ENCODE results near the gene PYDC2. TPM values are rescaled to one million over a fixed set of nuclear protein-coding genes. Genes with fewer than 3 reads are reported as not detected.
"Not testable (repeated sequence)": the region's sequence is repeated elsewhere in the genome, so short reads cannot be mapped to it uniquely, and the experiment has no call there.

PYDC2 gene
- total RNA-seq, 1 experiment from 2014 or later: not detected

DNA sequence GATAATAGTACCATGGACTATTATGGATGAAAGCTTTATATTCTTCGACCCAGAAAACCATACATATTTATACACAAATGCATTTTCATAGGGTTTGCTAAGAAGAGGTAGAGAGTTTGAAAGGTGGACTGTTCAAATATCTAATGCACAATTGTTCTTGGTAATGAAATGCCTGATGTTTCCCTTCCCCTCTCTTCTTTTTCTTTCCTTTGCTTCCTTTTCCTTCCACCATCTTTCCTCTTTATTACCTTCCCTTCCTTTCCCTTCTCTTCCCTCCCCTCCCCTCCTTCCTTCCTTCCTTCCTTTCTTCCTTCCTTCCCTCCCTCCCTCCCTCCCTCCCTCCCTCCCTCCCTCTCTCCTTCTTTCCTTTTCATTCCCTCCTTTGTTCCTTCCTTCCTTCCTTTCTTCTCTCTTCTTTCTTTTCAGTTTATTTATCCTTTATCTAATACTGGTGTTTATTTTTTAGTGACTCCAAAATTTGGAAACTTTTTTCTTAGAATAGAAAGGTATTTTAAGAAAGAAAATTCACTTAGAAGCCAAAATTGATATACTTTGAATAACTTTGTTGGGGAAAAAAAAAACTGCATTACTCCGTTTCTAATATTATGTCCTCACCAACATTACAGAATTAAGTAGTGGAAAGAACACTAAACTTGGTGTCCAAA, 22.7 kb upstream of the PYDC2 start:
- DNase-seq: no peak
- H3K36me3 ChIP-seq (replicated peaks; ENCODE audit: control insufficient read depth, insufficient read depth, low read length): no peaks in the 10 kb centered on the region
- no peak overlapping the region for H3K4me3 ChIP-seq (ENCODE audit: insufficient read depth, low read depth, low read length)
- no peaks in the 10 kb centered on the region for H3K27me3 ChIP-seq (ENCODE audit: control insufficient read depth, insufficient read depth, low read length)

DNA sequence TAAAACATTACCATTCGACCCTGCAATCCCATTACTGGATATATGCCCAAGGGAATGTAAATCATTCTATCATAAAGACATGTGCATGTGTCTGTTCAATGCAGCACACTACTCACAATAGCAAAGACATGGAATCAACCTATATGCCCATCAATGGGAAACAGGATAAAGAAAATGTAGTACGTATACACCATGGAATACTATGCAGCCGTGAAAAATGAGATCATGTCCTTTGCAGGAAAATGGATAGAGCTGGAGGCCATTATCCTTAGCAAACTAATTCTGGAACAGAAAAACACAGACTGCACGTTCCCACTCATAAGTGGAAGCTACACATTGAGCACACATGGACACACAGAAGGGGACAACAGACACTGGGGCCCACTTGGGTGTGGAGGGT, 20.4 kb upstream of the PYDC2 start:
- Histone ChIP-seq H3K36me3 (replicated peaks; ENCODE audit: control insufficient read depth, insufficient read depth, low read length) (no peaks in the 10 kb centered on the region), H3K4me3 (ENCODE audit: insufficient read depth, low read depth, low read length) (no peak overlapping the region), H3K27me3 (ENCODE audit: control insufficient read depth, insufficient read depth, low read length) (no peaks in the 10 kb centered on the region)
- DNase-seq: no peak

GRCh38 chr3:191441687-191442086, 19.3 kb upstream of the PYDC2 start:
- DNase-seq: no peak
- H3K36me3 ChIP-seq (replicated peaks; ENCODE audit: control insufficient read depth, insufficient read depth, low read length): no peaks in the 10 kb centered on the region
- H3K27me3 ChIP-seq (ENCODE audit: control insufficient read depth, insufficient read depth, low read length): no peaks in the 10 kb centered on the region
- H3K4me3 ChIP-seq (ENCODE audit: insufficient read depth, low read depth, low read length): no peak overlapping the region

GRCh38 chr3:191444569-191444968, 16.4 kb upstream of the PYDC2 start:
- DNase-seq: no peak
- no peaks in the 10 kb centered on the region for H3K27me3 ChIP-seq (ENCODE audit: control insufficient read depth, insufficient read depth, low read length)
- H3K36me3 ChIP-seq (replicated peaks; ENCODE audit: control insufficient read depth, insufficient read depth, low read length): no peaks in the 10 kb centered on the region
- no peak overlapping the region for H3K4me3 ChIP-seq (ENCODE audit: insufficient read depth, low read depth, low read length)

DNA sequence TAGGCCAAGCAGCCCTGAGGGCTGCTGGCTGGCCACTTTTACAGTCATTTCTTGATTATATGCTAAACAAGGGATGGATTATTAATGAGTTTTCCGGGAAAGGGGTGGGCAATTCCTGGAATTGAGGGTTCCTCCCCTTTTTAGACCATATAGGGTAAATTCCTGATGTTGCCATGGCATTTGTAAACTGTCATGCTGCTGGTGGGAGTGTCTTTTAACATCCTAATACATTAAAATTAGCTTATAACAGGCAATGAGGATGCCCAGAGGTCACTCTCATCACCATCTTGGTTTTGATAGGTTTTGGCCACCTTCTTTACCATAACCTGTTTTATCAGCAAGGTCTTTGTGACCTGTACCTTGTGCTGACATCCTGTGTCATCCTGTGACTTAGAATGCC, 11.7 kb upstream of the PYDC2 start:
- no peaks in the 10 kb centered on the region for H3K27me3 ChIP-seq (ENCODE audit: control insufficient read depth, insufficient read depth, low read length)
- H3K36me3 ChIP-seq (replicated peaks; ENCODE audit: control insufficient read depth, insufficient read depth, low read length): no peaks in the 10 kb centered on the region
- no peak overlapping the region for H3K4me3 ChIP-seq (ENCODE audit: insufficient read depth, low read depth, low read length)

DNA sequence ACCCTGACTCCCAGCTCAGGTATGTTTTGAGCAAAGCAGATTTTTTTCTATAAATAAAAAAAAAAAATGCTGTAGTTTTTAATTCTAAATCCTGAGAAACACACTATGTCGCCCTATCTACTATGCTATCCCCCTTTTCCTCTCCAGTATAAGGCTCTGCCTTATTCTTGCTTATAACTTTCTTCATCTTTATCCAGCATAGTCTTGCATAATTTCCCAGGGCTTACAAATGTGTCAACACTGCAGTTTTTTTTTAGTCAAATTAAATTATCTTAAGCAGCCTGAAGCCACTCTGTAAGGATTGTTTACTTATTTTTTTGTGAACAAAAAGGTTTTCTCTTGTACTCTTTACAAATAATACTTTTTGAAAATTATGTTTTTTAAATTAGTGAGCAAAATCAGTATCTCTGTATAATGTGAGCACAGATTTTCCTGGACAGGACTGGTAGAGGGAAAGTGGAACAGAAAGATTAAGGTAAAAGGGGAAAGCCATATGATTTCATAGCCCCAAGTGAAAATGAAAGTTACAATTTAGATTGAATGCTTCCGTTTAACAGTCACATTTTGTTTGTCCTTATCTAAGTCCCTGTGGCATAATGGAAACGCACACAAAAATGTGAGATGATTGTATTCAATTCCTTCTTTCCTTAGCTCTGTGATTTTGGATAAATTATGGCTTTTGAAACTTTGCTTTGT, 5.6 kb upstream of the PYDC2 start:
- DNase-seq: no peak
- Histone ChIP-seq H3K27me3 (ENCODE audit: control insufficient read depth, insufficient read depth, low read length) (no peaks in the 10 kb centered on the region), H3K36me3 (replicated peaks; ENCODE audit: control insufficient read depth, insufficient read depth, low read length) (no peaks in the 10 kb centered on the region), H3K4me3 (ENCODE audit: insufficient read depth, low read depth, low read length) (no peak overlapping the region)

More for the DNA sequence above, 11.7 kb upstream of the PYDC2 start:
- DNase-seq: no peak

DNA sequence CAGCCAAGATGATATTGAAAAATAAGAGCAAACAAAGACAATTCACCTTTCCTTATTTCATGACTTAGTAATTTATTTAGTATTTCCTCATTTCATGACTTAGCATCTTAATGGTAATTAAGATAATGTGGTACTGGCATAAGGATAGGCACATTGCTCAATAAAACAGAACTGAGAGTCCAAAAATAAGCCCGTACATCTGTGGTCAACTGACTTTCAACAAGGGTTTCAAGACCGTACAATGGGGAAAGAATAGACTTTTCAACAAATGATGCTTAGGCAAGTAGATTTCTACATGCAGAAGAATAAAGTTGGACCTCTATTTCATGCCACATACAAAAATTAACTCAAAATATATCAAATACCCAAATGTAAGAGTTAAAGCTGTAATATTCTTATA, 603 bp upstream of the PYDC2 start:
- no peak overlapping the region for H3K4me3 ChIP-seq (ENCODE audit: insufficient read depth, low read depth, low read length)
- no peaks in the 10 kb centered on the region for H3K36me3 ChIP-seq (replicated peaks; ENCODE audit: control insufficient read depth, insufficient read depth, low read length)
- no peaks in the 10 kb centered on the region; the same call in 1 of the 2 replicates for H3K27me3 ChIP-seq (ENCODE audit: control insufficient read depth, insufficient read depth, low read length)
- no peak for DNase-seq

DNA sequence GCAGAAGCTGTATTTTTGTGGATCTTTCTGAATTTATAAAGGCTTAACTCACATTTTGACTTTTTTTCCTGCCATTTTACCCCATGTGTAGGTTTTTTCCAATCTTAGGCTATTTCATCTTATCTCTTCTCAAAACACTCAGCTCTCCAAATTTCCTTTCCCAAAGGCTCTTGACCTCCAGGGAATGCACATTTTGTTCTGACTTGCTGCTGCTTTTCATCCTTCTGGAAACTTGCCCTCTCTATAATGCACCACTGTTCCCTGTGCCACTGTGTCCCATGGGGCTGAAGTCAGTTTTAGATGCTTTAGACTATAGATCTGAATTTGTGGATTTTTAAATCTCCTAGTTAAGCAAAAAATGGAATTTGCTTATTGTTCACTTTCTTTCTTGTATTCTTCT, 9.1 kb downstream of the PYDC2 start:
- no peak overlapping the region for H3K4me3 ChIP-seq (ENCODE audit: insufficient read depth, low read depth, low read length)
- DNase-seq: no peak
- H3K27me3 ChIP-seq (ENCODE audit: control insufficient read depth, insufficient read depth, low read length): no peaks in the 10 kb centered on the region
- no peaks in the 10 kb centered on the region for H3K36me3 ChIP-seq (replicated peaks; ENCODE audit: control insufficient read depth, insufficient read depth, low read length)

DNA sequence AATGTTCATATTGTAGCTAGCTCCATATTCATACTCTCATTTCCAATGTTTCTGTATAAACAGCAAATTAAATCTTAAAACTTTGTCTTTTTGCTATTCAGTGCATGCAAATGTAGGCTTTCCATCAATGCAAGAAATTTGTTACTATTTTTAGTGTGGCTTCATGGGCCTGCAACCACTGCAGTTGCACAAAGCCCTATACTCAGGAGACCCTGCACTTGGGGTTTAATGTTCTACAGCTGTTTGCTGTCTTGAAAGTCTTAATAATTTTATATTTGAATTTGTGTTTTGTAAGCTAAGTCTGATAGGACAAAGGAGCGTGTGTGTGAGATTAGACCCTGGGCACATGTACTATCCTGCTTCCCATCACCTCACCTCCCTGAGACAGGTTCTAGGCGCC, 9.6 kb downstream of the PYDC2 start:
- no peak overlapping the region for H3K4me3 ChIP-seq (ENCODE audit: insufficient read depth, low read depth, low read length)
- no peaks in the 10 kb centered on the region for H3K27me3 ChIP-seq (ENCODE audit: control insufficient read depth, insufficient read depth, low read length)
- H3K36me3 ChIP-seq (replicated peaks; ENCODE audit: control insufficient read depth, insufficient read depth, low read length): no peaks in the 10 kb centered on the region
- no peak for DNase-seq

DNA sequence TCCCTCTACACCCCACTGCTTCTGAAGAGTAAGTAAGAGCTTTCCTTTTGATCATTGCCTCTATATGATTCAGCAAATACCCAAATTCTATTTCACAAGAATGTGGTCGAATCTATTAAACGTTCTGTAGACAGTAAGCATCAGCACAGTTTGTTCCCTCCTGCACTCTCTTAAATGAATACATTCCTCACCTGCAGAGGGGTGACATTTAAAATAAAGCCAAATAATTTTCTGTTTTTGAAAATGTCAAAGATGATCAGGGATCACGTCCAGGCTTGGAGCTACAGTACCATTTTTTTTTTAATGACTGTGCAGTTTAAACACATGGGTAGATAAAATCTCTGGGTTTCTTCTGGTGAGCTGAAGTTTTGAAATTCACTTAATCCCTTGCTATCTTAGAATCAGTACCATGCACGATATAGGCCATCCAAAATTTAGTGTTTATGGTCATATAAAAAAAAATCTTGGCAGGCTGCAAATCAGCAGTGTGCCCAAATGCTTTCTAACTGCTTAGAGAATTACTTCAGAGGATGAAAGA, 12.8 kb downstream of the PYDC2 start:
- Histone ChIP-seq H3K27me3 (ENCODE audit: control insufficient read depth, insufficient read depth, low read length) (no peaks in the 10 kb centered on the region), H3K4me3 (ENCODE audit: insufficient read depth, low read depth, low read length) (no peak overlapping the region)
- no peak for DNase-seq

GRCh38 chr3:191476066-191476772, 15.3 kb downstream of the PYDC2 start:
- DNase-seq: no peak
- no peaks in the 10 kb centered on the region for H3K36me3 ChIP-seq (replicated peaks; ENCODE audit: control insufficient read depth, insufficient read depth, low read length)
- no peak overlapping the region for H3K4me3 ChIP-seq (ENCODE audit: insufficient read depth, low read depth, low read length)
- H3K27me3 ChIP-seq (ENCODE audit: control insufficient read depth, insufficient read depth, low read length): no peaks in the 10 kb centered on the region

More for the DNA sequence above, 12.8 kb downstream of the PYDC2 start:
- H3K36me3 ChIP-seq (replicated peaks; ENCODE audit: control insufficient read depth, insufficient read depth, low read length): no peaks in the 10 kb centered on the region

DNA sequence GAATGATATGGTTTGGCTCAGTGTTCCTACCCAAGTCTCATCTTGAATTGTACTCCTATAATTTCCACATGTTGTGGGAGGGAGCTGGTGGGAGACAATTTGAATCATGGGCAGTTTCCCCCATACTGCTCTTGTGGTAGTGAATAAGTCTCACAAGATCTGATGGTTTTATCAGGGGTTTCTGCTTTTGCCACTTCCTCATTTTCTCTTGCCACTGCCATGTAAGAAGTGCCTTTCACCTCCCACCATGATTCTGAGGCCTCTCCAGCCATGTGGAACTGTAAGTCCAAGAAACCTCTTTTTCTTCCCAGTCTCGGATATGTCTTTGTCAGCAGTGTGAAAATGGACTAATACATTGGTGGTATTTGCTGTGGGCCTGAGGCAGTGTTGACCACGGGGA, 23.0 kb downstream of the PYDC2 start:
- not testable (repeated sequence) for H3K27me3 ChIP-seq (ENCODE audit: control insufficient read depth, insufficient read depth, low read length); H3K36me3 ChIP-seq (replicated peaks; ENCODE audit: control insufficient read depth, insufficient read depth, low read length); DNase-seq; H3K4me3 ChIP-seq (ENCODE audit: insufficient read depth, low read depth, low read length)

- no peak for DNase-seq
Observed at GRCh38 chr3:191484461-191484860, 23.5 kb downstream of the PYDC2 start.

DNA sequence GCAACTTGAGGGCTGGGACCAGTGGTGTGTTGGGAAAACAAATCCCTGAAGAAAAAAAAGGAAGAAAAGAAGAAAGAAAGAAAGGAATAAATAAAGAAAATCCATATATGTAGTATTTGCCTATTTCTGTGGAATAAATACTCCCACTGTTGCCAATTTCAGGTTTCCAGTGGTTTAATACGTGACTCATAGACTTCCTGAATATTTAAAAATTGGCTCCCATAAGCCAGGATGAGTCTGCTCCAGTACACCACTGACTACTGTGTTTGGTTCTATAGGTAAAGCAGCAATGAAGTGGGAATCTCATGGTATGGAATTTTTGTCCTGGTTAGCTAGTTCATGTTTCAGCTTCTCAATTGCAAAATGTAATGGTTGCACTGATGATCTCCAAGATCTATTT, 31.6 kb downstream of the PYDC2 start:
- Histone ChIP-seq H3K4me3 (ENCODE audit: insufficient read depth, low read depth, low read length) (no peak overlapping the region), H3K27me3 (ENCODE audit: control insufficient read depth, insufficient read depth, low read length) (no peaks in the 10 kb centered on the region), H3K36me3 (replicated peaks; ENCODE audit: control insufficient read depth, insufficient read depth, low read length) (no peaks in the 10 kb centered on the region)
- DNase-seq: no peak

More at GRCh38 chr3:191484461-191484860, 23.5 kb downstream of the PYDC2 start:
- Histone ChIP-seq H3K4me3 (ENCODE audit: insufficient read depth, low read depth, low read length) (no peak overlapping the region), H3K36me3 (replicated peaks; ENCODE audit: control insufficient read depth, insufficient read depth, low read length) (no peaks in the 10 kb centered on the region), H3K27me3 (ENCODE audit: control insufficient read depth, insufficient read depth, low read length) (no peaks in the 10 kb centered on the region)

DNA sequence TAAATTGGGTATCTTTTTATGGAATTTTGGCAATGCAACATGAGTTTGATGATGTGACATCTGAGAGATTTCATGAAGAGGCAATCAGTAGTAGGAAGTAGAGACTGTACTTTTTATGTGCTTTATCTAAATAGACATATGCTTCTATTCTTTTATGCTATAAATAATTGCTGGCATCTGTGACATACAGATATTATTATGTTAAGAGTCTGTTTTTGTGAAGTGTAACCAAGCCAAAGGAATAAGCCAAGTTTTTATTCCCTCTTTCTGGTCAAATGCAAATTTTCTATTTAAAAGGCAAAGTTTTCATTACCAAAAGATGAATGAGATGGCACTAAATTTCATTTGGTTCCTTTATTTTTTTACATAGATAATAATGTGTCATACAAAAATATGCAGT, 32.4 kb downstream of the PYDC2 start:
- DNase-seq: no peak
- no peaks in the 10 kb centered on the region for H3K27me3 ChIP-seq (ENCODE audit: control insufficient read depth, insufficient read depth, low read length)
- H3K36me3 ChIP-seq (replicated peaks; ENCODE audit: control insufficient read depth, insufficient read depth, low read length): no peaks in the 10 kb centered on the region
- no peak overlapping the region for H3K4me3 ChIP-seq (ENCODE audit: insufficient read depth, low read depth, low read length)

Data from H7 (cell line).